Stomach (tissue), 9 donors: ENCODE data around the gene LILRA6. TPM values are rescaled to one million over a fixed set of nuclear protein-coding genes. Genes with fewer than 3 reads are reported as not detected.
A peak's percentile ranks its signal among the peaks of the same experiment; 100 is the strongest.
"Not testable (repeated sequence)": the region's sequence is repeated elsewhere in the genome, so short reads cannot be mapped to it uniquely, and the experiment has no call there.

ENCODE experiments used
- DNase-seq, 2 donors: peaks; one replicate each; pipeline versions ENCODE4 v3.0.0 to v3.0.0-alpha.2; 2013 to 2019
- H3K27ac ChIP-seq, 5 donors: fragments of 200-600 bp in 4 of 5; sonication (generic) in 4 of 5; one replicate each; pipeline ENCODE4 v1.5.1; 2013 to 2019; ENCODE audit warnings: mild to moderate bottlenecking in 1 of 5, moderate library complexity in 1 of 5
- H3K27me3 ChIP-seq, 3 donors: fragments of 200-600 bp; sonication (generic); one replicate each; pipeline ENCODE4 v1.5.1; 2017 to 2019; ENCODE audit warnings: mixed run types in 1 of 3
- H3K36me3 ChIP-seq, 4 donors: fragments of 200-600 bp; sonication (generic); 1 replicate in 3 of 4; 2 replicates in 1 of 4; pipeline ENCODE4 v1.5.1; 2016 to 2019
- H3K4me1 ChIP-seq, 4 donors: fragments of 200-600 bp; sonication (generic); one replicate each; pipeline ENCODE4 v1.5.1; 2016 to 2019
- H3K4me3 ChIP-seq, 4 donors: fragments of 200-600 bp; sonication (generic) in 3 of 4; one replicate each; pipeline ENCODE4 v1.5.1; 2016 to 2019; ENCODE audit warnings: mild to moderate bottlenecking in 1 of 4
- H3K9me3 ChIP-seq, 4 donors: fragments of 200-600 bp; sonication (generic); one replicate each; pipeline ENCODE4 v1.5.1; 2016 to 2019
- CTCF ChIP-seq, 7 experiments: fragments of 450-650 bp in 4 of 7; fragments of 200-600 bp in 3 of 7; sonication (generic) in 3 of 7; IDR thresholded peaks; one replicate each; pipeline ENCODE4 v1.5.1; 2016 to 2019; ENCODE audit warnings: antibody characterized with exemption in 7 of 7, control low read depth in 2 of 7, mild to moderate bottlenecking in 1 of 7
- EP300 ChIP-seq: sonication (generic); formaldehyde crosslinking; IDR thresholded peaks from one replicate; pipeline ENCODE4 v1.6.1; 2017; ENCODE audit warnings: antibody characterized with exemption
- POLR2A ChIP-seq, 4 donors: fragments of 450-650 bp; IDR thresholded peaks; one replicate each; pipeline ENCODE4 v1.6.1; 2016; ENCODE audit warnings: antibody characterized with exemption in 4 of 4, control low read depth in 2 of 4, mild to moderate bottlenecking in 1 of 4, moderate library complexity in 1 of 4
- POLR2AphosphoS5 ChIP-seq, 3 donors: sonication (generic); formaldehyde crosslinking; IDR thresholded peaks; one replicate each; pipeline ENCODE4 v1.6.1; 2016; ENCODE audit warnings: antibody characterized with exemption in 3 of 3
- WGBS, 5 donors: extraction: QIAGEN DNeasy Blood & Tissue Kit in 3 of 5; methylation state at CpG; one replicate each; pipeline versions ENCODE4 v1.1.5 to v1.1.7; 2013 to 2018; 5-methylcytosine and 5-hydroxymethylcytosine counted together
- intact Hi-C: fragments of 100-400 bp; cut with DNase I; formaldehyde crosslinking; loops from one replicate; pipeline ENCODE4 v1.15.1; 2023; ENCODE audit warnings: low total_unique reads
- polyA plus RNA-seq, 3 donors: library from polyadenylated mRNA; stranded (reverse); fragments of 200-250 nt; gene quantifications; one replicate each; pipeline ENCODE4 v1.2.3, GENCODE V29; 2013
- total RNA-seq, 5 donors: library from RNA; depleted of rRNA; stranded (reverse); fragments of >200 nt; gene quantifications; one replicate each; pipeline versions ENCODE4 v1.1.0 to v1.2.3, GENCODE V29; 2014 to 2016
- donor health status: healthy with polysubstance abuse.
- donor health status: Bipolar disorder and iron deficiency.
- donor health status: healthy.

The LILRA6 gene
- total and polyA plus RNA-seq, 8 donors = 0.20 to 3.8 (median 0.81) TPM; not detected in 1

GRCh38 chr19:54281007-54281728 lies 38.6 kb upstream of the LILRA6 start, which contains the start of gene LILRB2:
TSS of gene LILRB2 (minus strand) at chr19:54281110. CDS start at chr19:54280496, 614 bp downstream.
- Histone ChIP-seq H3K4me3 (peak within 1 kb of the TSS in 3 of 4 donors; percentile 17 to 36 (median 22)), H3K27me3 (peaks cover 0 to 64% (median 9%) of the 10 kb centered on the region in 3 donors), H3K4me1 (no peaks in the 10 kb centered on the region), H3K36me3 (no peaks in the 10 kb centered on the region), H3K27ac (peak within 1 kb of the TSS in 2 of 5 donors; percentile 60 to 66), H3K9me3 (no peaks in the 10 kb centered on the region)
- intact Hi-C loops = loop anchor here (5.0 kb wide), 1 partner anchor 306 kb away; no protein-coding TSS in a partner anchor
- WGBS, 5 donors = 60 to 73% (median 69%) methylated on average over 11 to 12 of the region's 12 CpGs
- no peak for DNase-seq
- TF ChIP-seq CTCF (IDR thresholded peaks at IDR 0.05) (no peak), POLR2AphosphoS5 (IDR thresholded peaks at IDR 0.05) (no peak), POLR2A (IDR thresholded peaks at IDR 0.05) (no peak), EP300 (no peak)

- not testable (repeated sequence) for DNase-seq, H3K36me3 ChIP-seq, H3K9me3 ChIP-seq, H3K4me1 ChIP-seq
- peak overlapping the region in 3 of 4 donors; percentile 17 to 36 (median 22) for H3K4me3 ChIP-seq
- peaks cover 0 to 71% (median 9%) of the 10 kb centered on the region in 3 donors for H3K27me3 ChIP-seq
- intact Hi-C loops = loop anchor here (5.0 kb wide), 1 partner anchor 307 kb away; no protein-coding TSS in a partner anchor
- peak overlapping the region in 2 of 5 donors; percentile 60 to 66 for H3K27ac ChIP-seq
- 57 to 71% (median 65%) methylated on average over 9 to 10 of the region's 10 CpGs for WGBS, 5 donors
Measured at GRCh38 chr19:54280441-54280840, 37.9 kb upstream of the LILRA6 start.

GRCh38 chr19:54280025-54280424 lies 37.4 kb upstream of the LILRA6 start:
- not testable (repeated sequence) for DNase-seq, H3K9me3 ChIP-seq, H3K4me1 ChIP-seq, H3K36me3 ChIP-seq
- H3K4me3 ChIP-seq = peak overlapping the region in 3 of 4 donors; percentile 17 to 36 (median 22)
- WGBS, 5 donors = 28 to 70% (median 29%) methylated on average over 2 to 4 of the region's 4 CpGs
- peak overlapping the region in 2 of 5 donors; percentile 60 to 66 for H3K27ac ChIP-seq
- intact Hi-C loops = loop anchor here (5.0 kb wide), 1 partner anchor 307 kb away; no protein-coding TSS in a partner anchor
- H3K27me3 ChIP-seq = peaks cover 0 to 75% (median 9%) of the 10 kb centered on the region in 3 donors

- intact Hi-C loops = no loop called here
- DNase-seq = no peak
- 58 to 84% (median 77%) methylated on average over 6 to 18 of the region's 18 CpGs for WGBS, 5 donors
- H3K9me3 ChIP-seq = no peaks in the 10 kb centered on the region
- peak overlapping the region in 2 of 5 donors; percentile 60 to 66 for H3K27ac ChIP-seq
- no peaks in the 10 kb centered on the region for H3K4me1 ChIP-seq
- no peak for TF ChIP-seq POLR2A (IDR thresholded peaks at IDR 0.05)
- no peak for TF ChIP-seq EP300
- no peak for TF ChIP-seq CTCF (IDR thresholded peaks at IDR 0.05)
- TF ChIP-seq POLR2AphosphoS5 (IDR thresholded peaks at IDR 0.05) = no peak
- H3K27me3 ChIP-seq = peaks cover 0 to 75% (median 9%) of the 10 kb centered on the region in 3 donors
- no peaks in the 10 kb centered on the region for H3K36me3 ChIP-seq
- peak overlapping the region in 2 of 4 donors; percentile 22 to 36 for H3K4me3 ChIP-seq
Measured at GRCh38 chr19:54279406-54279962, 36.9 kb upstream of the LILRA6 start.

- H3K4me1 ChIP-seq, H3K4me3 ChIP-seq, DNase-seq, intact Hi-C loops, H3K9me3 ChIP-seq, H3K27ac ChIP-seq, H3K36me3 ChIP-seq: not testable (repeated sequence)
- H3K27me3 ChIP-seq = peaks cover 0 to 77% (median 9%) of the 10 kb centered on the region in 3 donors
- WGBS, 5 donors = 58 to 69% (median 67%) methylated on average over 13 to 15 of the region's 15 CpGs
Measured at GRCh38 chr19:54278571-54279195, 36.1 kb upstream of the LILRA6 start.

GRCh38 chr19:54278056-54278455 lies 35.5 kb upstream of the LILRA6 start:
- H3K9me3 ChIP-seq, DNase-seq, intact Hi-C loops, H3K4me1 ChIP-seq, H3K27ac ChIP-seq, H3K4me3 ChIP-seq, H3K36me3 ChIP-seq: not testable (repeated sequence)
- 73 to 82% (median 78%) methylated on average over 11 to 13 of the region's 13 CpGs for WGBS, 5 donors
- peaks cover 0 to 77% (median 9%) of the 10 kb centered on the region in 3 donors for H3K27me3 ChIP-seq

- H3K27ac ChIP-seq, H3K9me3 ChIP-seq, H3K4me3 ChIP-seq, H3K36me3 ChIP-seq, intact Hi-C loops, DNase-seq, H3K4me1 ChIP-seq: not testable (repeated sequence)
- peaks cover 0 to 68% (median 9%) of the 10 kb centered on the region in 3 donors for H3K27me3 ChIP-seq
- WGBS, 5 donors = 64 to 73% (median 67%) methylated on average over 9 to 15 of the region's 15 CpGs; no CpG with 5 or more reads in 1 of the 5 donors
Measured at GRCh38 chr19:54277111-54277615, 34.6 kb upstream of the LILRA6 start.
